GM20000 (cell line): Measurements from ENCODE around the gene MRPL58.

Experiments used
- DNase-seq: peaks from one replicate; pipeline ENCODE4 v3.0.0; 2012; ENCODE audit warnings: low spot score
- CTCF ChIP-seq: IDR thresholded peaks from 2 replicates; pipeline ENCODE4 v1.5.1; 2012; ENCODE audit warnings: mild to moderate bottlenecking, control low read depth; ENCODE audit errors: extremely low read depth, missing control alignments

Gene MRPL58

DNA sequence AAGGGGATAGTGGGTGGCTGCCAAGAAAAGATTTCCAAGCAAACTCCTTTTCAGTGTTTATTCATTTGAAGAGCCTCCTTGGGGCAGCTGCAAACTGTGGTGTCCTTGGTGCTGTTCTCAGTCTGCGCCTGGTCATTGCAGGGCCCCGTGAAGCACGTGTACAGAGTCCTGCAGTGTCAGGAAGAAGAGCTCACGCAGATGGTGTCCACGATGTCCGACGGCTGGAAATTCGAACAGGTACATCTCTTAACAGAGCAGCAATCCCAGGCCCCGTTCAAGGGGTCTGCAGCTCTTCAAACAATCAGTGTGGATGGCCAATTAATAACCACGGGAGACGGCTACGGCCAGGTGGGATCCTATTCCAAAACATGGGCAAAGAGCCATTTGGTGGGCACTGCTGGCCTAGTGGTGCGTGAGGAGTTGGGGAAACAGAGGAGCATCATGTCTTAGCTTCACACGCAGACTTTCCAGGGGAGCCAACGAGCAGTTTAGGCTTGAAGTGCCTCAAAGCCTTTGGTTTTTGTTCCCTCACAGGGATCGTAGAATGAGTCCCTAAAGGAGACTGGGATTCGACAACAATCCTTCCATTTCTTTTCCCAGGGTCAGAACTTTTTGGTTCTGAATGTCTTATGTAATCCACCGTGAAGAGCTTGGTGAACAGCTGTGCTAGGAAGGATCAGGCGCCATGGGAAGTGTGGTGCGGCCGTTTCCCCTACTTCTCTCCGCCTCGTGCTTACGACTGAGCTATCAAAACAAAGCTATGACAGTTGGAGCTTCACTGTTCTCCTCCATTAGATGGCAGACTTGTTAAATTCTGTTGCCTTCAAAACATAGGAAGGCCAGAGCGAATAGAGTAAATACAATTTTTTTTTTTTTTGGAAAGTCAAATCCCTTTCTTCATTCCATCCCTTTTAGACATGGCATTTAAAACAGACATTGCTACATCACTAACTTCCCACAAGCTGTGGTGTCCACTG lies 47.2 kb downstream of the MRPL58 start:
- DNase-seq, result no peak
- TF ChIP-seq CTCF, result no peak

DNA sequence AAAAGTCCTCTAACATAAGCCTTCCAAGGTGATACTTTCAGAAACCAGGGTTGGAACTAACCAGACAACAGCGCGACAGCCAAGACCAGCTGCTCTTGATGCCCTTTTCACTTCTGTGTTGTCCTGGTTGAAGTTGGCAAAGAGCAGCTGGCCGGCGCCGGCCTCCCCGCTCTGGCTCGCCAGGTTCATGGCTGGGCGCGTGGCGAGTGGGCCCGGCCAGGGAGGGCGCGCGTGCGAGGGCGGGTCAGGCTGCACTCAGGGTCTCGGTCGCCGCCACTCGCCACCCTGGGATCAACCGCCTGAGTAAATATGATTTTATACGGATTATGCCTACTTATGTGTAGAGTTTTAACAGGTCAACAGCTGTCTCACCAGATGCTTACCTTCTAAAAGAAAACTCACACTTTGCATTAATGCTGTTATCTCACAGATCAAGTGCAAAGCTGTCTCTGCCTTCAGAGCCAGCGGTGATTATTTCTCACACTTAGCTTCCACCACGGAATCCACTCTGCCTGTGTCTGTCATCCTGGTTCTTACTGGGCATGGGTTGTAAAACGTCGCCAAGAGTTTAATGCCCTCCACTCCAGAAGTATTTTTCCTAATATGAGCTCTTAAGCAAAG lies 48.1 kb downstream of the MRPL58 start:
- no peak for TF ChIP-seq CTCF
- DNase-seq, result no peak

GRCh38 chr17:75061055-75061438 lies 48.6 kb downstream of the MRPL58 start:
- TF ChIP-seq CTCF, result no peak
- no peak for DNase-seq

- no peak for DNase-seq
- TF ChIP-seq CTCF, result no peak
These were observed 49.1 kb downstream of the MRPL58 start for GRCh38 chr17:75061618-75062017.

- no peak for DNase-seq
- TF ChIP-seq CTCF, result no peak
These were observed 50.7 kb downstream of the MRPL58 start for GRCh38 chr17:75063201-75063600.

DNA sequence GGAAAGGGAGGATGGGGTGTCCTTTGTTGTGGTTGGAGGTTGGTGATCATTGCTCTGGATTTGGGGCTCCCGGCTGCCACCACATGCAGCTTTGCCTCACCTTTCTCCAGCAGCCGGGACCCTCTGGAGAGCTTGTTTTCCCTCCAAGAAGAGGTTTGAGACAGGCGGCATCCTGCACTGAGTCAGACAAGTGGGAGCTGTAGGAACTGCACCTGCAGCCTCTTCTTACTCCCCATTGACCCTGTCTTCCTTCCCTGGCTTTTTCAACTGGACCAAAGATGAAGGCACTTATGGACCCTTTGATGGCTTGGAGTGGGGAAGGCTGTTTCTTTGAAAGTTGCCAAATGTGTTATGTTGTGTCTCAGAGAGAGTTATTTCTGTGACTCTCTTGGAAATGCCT lies 51.2 kb downstream of the MRPL58 start:
- TF ChIP-seq CTCF, result no peak
- no peak for DNase-seq

DNA sequence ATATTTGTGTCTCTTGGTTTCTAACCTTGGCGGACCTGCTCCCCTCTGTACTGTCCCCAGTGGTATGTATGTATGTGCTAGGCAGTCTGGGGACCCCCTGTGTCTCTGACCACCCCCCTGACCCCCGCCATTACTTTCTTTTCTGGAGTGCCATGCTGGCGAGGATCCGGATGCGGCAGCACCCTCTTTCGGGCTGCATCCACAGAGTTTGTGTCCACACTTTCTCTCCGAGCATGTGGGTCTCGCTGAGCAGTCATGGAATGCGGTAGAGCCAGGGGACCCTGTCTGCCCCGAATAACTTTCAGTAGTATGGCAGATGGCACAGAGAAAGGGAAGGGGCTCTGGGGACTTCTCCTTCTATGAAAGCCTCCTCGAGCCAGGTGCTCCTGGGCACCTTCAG lies 51.6 kb downstream of the MRPL58 start:
- no peak for DNase-seq
- no peak for TF ChIP-seq CTCF
